HL-60 (cell line): ENCODE data around the gene UBR4.
A peak's percentile ranks its signal among the peaks of the same experiment; 100 is the strongest.

Experiments used
- DNase-seq, 2 experiments: peaks; one replicate each; pipeline ENCODE4 v3.0.0-alpha.2; 2010 to 2020; ENCODE audit warnings: low read depth in 1 of 2, low spot score in 1 of 2
- H3K27ac ChIP-seq: fragments of 250-450 bp; sonication (Bioruptor Pico); replicated peaks from 2 replicates; pipeline ENCODE4 v1.5.1; 2020; ENCODE audit warnings: mild to moderate bottlenecking, moderate library complexity
- H3K27me3 ChIP-seq: fragments of 250-450 bp; sonication (Bioruptor Pico); 2 replicates; pipeline ENCODE4 v1.5.1; 2021; ENCODE audit warnings: mild to moderate bottlenecking, moderate library complexity; ENCODE audit not compliant: insufficient read depth, poor library complexity, severe bottlenecking
- H3K4me3 ChIP-seq: replicated peaks from 2 replicates; pipeline ENCODE4 v1.5.1; 2011; ENCODE audit warnings: mild to moderate bottlenecking, control low read depth, low read length; ENCODE audit not compliant: insufficient read depth
- CTCF ChIP-seq: IDR thresholded peaks from one replicate; pipeline ENCODE4 v1.5.1; 2011; ENCODE audit warnings: low read length, control low read depth, inconsistent platforms; ENCODE audit not compliant: insufficient read depth
- GABPA ChIP-seq: IDR thresholded peaks from 2 replicates; pipeline ENCODE4 v1.6.1; 2012; ENCODE audit warnings: low read depth
- POLR2AphosphoS5 ChIP-seq: IDR thresholded peaks from 2 replicates; pipeline ENCODE4 v1.6.1; 2012; ENCODE audit warnings: low read depth
- SPI1 ChIP-seq: IDR thresholded peaks from 2 replicates; pipeline ENCODE4 v1.6.1; 2012; ENCODE audit warnings: low read depth, mild to moderate bottlenecking, borderline replicate concordance
- TF ChIP-seq, protein P1 (sequence below): IDR thresholded peaks from 2 replicates; pipeline ENCODE4 v1.6.1; 2012; ENCODE audit warnings: low read depth; ENCODE audit not compliant: insufficient replicate concordance

UBR4 gene

DNA sequence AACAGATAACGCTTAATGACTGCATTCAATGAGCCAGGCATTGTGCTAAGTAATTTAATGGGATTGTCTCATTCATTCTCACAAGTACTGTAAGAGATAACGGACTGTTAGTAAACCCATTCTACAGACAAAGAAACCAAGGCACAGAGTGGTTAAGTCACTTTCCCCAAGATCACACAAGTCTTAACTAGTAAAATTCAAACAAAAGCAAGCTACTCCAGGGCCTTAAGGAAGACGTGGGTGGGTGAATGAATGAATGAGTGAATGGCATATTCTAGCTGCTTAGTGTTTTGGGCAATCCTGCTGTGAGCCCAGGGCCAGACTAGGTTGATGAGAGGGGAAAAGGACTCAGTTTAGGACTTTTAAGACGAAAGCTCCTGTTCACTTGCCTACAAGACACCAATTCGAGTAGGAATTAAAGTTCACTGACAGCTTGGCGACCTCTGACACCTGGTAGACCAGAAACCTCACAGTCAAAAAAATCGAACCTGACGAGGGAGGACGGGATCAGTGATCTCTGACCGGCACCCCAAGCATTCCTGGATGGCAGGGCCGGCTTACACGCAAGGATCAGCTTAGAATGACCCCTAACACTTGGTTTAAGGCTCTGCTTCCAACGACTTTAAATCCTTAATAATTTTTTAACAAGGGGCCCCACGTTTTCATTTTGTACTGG is 40.7 kb upstream of the UBR4 start:
- DNase-seq = no peak
- TF ChIP-seq SPI1 (no peak), CTCF (no peak), POLR2AphosphoS5 (no peak), GABPA (no peak)
- TF ChIP-seq, protein P1, sequence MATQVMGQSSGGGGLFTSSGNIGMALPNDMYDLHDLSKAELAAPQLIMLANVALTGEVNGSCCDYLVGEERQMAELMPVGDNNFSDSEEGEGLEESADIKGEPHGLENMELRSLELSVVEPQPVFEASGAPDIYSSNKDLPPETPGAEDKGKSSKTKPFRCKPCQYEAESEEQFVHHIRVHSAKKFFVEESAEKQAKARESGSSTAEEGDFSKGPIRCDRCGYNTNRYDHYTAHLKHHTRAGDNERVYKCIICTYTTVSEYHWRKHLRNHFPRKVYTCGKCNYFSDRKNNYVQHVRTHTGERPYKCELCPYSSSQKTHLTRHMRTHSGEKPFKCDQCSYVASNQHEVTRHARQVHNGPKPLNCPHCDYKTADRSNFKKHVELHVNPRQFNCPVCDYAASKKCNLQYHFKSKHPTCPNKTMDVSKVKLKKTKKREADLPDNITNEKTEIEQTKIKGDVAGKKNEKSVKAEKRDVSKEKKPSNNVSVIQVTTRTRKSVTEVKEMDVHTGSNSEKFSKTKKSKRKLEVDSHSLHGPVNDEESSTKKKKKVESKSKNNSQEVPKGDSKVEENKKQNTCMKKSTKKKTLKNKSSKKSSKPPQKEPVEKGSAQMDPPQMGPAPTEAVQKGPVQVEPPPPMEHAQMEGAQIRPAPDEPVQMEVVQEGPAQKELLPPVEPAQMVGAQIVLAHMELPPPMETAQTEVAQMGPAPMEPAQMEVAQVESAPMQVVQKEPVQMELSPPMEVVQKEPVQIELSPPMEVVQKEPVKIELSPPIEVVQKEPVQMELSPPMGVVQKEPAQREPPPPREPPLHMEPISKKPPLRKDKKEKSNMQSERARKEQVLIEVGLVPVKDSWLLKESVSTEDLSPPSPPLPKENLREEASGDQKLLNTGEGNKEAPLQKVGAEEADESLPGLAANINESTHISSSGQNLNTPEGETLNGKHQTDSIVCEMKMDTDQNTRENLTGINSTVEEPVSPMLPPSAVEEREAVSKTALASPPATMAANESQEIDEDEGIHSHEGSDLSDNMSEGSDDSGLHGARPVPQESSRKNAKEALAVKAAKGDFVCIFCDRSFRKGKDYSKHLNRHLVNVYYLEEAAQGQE = no peak
- Histone ChIP-seq H3K4me3 (peak overlapping the region; percentile 99), H3K27me3 (no peaks in the 10 kb centered on the region), H3K27ac (peak overlapping the region; percentile 100)

DNA sequence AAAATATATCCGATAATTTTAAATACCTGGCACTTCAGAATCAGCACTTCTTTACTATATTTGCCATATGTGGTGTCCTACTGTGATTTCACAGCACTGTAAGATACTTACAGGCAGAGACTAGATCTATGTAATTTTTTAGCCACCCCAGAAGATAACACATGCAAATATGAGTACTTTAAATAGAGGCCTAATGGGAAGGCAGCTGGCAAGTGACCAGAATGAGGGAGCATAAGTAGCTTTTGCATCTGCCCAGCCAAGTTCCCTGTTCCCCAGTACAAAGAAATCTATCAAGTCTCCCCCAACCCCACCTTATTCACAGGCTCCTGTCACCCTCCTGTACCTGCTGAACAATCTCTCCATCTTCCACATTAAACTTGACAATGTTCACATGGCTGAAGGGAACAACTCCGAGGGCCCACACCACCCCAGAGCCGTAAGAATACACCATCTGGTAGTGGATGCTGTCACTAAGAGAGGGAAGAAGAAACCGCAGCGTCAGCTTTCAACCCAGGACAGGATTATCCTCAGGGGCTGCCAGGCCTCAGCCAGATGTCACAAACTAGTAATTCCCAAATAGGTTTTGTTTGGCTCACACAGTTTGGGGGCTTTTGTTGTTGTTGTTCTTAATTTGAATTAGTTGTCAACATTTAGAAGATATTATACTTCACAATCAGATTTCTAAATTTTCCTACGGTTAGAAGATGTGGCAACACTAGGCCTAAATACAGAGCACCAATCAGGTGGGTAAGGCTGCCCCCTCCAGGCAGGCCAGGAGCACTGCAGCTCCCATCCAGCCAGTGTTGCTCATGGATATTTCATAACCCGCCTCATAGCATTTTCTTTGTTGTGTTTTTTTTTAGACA is 30.8 kb upstream of the UBR4 start:
- Histone ChIP-seq H3K27me3 (no peaks in the 10 kb centered on the region), H3K27ac (0 out of 2 replicates have a peak overlapping the region, but pooled peaks have one; percentile 28), H3K4me3 (no peak overlapping the region)
- TF ChIP-seq, protein P1 = no peak
- TF ChIP-seq CTCF (peak; percentile 97), GABPA (no peak)
- DNase-seq = peak; percentile 56 to 81

DNA sequence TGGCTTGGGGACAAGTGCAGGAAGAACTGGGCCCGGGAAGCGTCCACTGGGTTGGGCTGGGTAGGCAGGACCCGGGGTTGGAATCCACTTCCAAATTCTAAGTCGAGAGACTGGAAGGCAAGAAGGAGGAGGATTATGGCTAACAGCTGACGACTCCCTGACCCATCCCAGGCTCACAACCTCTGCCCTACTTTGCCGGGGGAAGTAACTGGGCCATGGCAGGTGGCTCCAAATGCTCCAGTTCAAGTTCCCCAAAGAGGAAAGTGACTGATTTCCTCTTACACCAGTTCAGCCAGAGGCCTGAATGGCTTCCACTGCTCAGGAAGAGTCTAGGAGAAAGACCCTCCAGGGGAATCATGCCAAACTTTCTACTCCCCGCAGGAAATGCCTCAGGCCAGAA is 29.8 kb upstream of the UBR4 start:
- no peak for DNase-seq
- Histone ChIP-seq H3K27ac (no peak overlapping the region), H3K27me3 (no peaks in the 10 kb centered on the region), H3K4me3 (no peak overlapping the region)
- no peak for TF ChIP-seq SPI1
- TF ChIP-seq, protein P1 = no peak
- TF ChIP-seq GABPA = no peak
- no peak for TF ChIP-seq POLR2AphosphoS5
- TF ChIP-seq CTCF = no peak
